Memory B cell (primary cell): ENCODE results near the gene ZSCAN2.

ENCODE experiments used
- ATAC-seq: fragments of 150-1000 bp; cut with Tn5 transposase; 2 replicates; pipeline ENCODE4 v1.10.0; 2021; ENCODE audit warnings: low read depth, mild to moderate bottlenecking, moderate library complexity
- DNase-seq, 2 donors: peaks; one replicate each; pipeline ENCODE4 v3.0.0; 2022; ENCODE audit warnings: low spot score in 2 of 2
- H3K27ac Mint-ChIP-seq: one replicate; pipeline ENCODE4 v1.8.0; 2022; ENCODE audit warnings: mild to moderate bottlenecking, moderate library complexity, mixed read lengths
- H3K27me3 Mint-ChIP-seq: one replicate; pipeline ENCODE4 v1.8.0; 2022; ENCODE audit warnings: mixed read lengths
- H3K36me3 Mint-ChIP-seq: one replicate; pipeline ENCODE4 v1.8.0; 2022; ENCODE audit warnings: mild to moderate bottlenecking, mixed read lengths
- H3K4me1 Mint-ChIP-seq: one replicate; pipeline ENCODE4 v1.8.0; 2022; ENCODE audit warnings: mixed read lengths
- H3K4me3 Mint-ChIP-seq: one replicate; pipeline ENCODE4 v1.8.0; 2022; ENCODE audit warnings: mild to moderate bottlenecking, moderate library complexity, mixed read lengths
- H3K9me3 Mint-ChIP-seq: one replicate; pipeline ENCODE4 v1.8.0; 2022; ENCODE audit warnings: mixed read lengths

ZSCAN2 gene

GRCh38 chr15:84658080-84658787, 57.4 kb downstream of the ZSCAN2 start, which contains the start of gene NMB:
Gene NMB, minus strand, starts transcription at chr15:84658199. Its CDS starts 47 bp downstream, at chr15:84658152.
- Mint-ChIP-seq H3K4me1 (peaks cover 28% of the 10 kb centered on the region), H3K9me3 (no peaks in the 10 kb centered on the region), H3K4me3 (peak within 1 kb of the TSS; percentile 81), H3K27ac (peak within 1 kb of the TSS; percentile 65), H3K27me3 (no peaks in the 10 kb centered on the region), H3K36me3 (no peaks in the 10 kb centered on the region)
- DNase-seq, result peak; percentile 79 to 80
- ATAC-seq, result peak; percentile 78

- no peaks in the 10 kb centered on the region for H3K9me3 Mint-ChIP-seq
- ATAC-seq (no peak), DNase-seq (no peak)
- H3K36me3 Mint-ChIP-seq, result no peaks in the 10 kb centered on the region
- H3K27ac Mint-ChIP-seq, result peak overlapping the region; percentile 65
- no peaks in the 10 kb centered on the region for H3K27me3 Mint-ChIP-seq
- H3K4me3 Mint-ChIP-seq, result peak overlapping the region; percentile 81
- peaks cover 25% of the 10 kb centered on the region for H3K4me1 Mint-ChIP-seq
These were observed 58.1 kb downstream of the ZSCAN2 start for GRCh38 chr15:84658788-84659411.

GRCh38 chr15:84659904-84660781, 59.3 kb downstream of the ZSCAN2 start:
- Mint-ChIP-seq H3K27ac (no peak overlapping the region), H3K36me3 (peaks cover 3% of the 10 kb centered on the region), H3K27me3 (no peaks in the 10 kb centered on the region), H3K4me1 (peaks cover 17% of the 10 kb centered on the region), H3K4me3 (peak overlapping the region; percentile 61), H3K9me3 (no peaks in the 10 kb centered on the region)
- no peak for ATAC-seq
- no peak for DNase-seq

GRCh38 chr15:84661001-84661400, 60.2 kb downstream of the ZSCAN2 start:
- Mint-ChIP-seq H3K27me3 (no peaks in the 10 kb centered on the region), H3K9me3 (no peaks in the 10 kb centered on the region), H3K4me1 (peaks cover 17% of the 10 kb centered on the region), H3K36me3 (peaks cover 3% of the 10 kb centered on the region), H3K4me3 (no peak overlapping the region), H3K27ac (no peak overlapping the region)
- ATAC-seq (no peak), DNase-seq (no peak)

- Mint-ChIP-seq H3K27ac (peak overlapping the region; percentile 0), H3K4me1 (peaks cover 2% of the 10 kb centered on the region), H3K4me3 (no peak overlapping the region), H3K9me3 (no peaks in the 10 kb centered on the region), H3K27me3 (no peaks in the 10 kb centered on the region), H3K36me3 (peaks cover 23% of the 10 kb centered on the region)
- no peak for DNase-seq
- no peak for ATAC-seq
These were observed 65.6 kb downstream of the ZSCAN2 start for GRCh38 chr15:84666373-84666772.

- Mint-ChIP-seq H3K9me3 (no peaks in the 10 kb centered on the region), H3K27me3 (no peaks in the 10 kb centered on the region), H3K27ac (no peak overlapping the region), H3K36me3 (peaks cover 26% of the 10 kb centered on the region), H3K4me3 (no peak overlapping the region), H3K4me1 (peaks cover 2% of the 10 kb centered on the region)
- no peak for DNase-seq
- ATAC-seq, result no peak
These were observed 67.6 kb downstream of the ZSCAN2 start for GRCh38 chr15:84668221-84668982.

- H3K27me3 Mint-ChIP-seq, result no peaks in the 10 kb centered on the region
- no peaks in the 10 kb centered on the region for H3K9me3 Mint-ChIP-seq
- peaks cover 2% of the 10 kb centered on the region for H3K4me1 Mint-ChIP-seq
- no peak overlapping the region for H3K27ac Mint-ChIP-seq
- DNase-seq (no peak), ATAC-seq (no peak)
- H3K36me3 Mint-ChIP-seq, result peaks cover 28% of the 10 kb centered on the region
- H3K4me3 Mint-ChIP-seq, result no peak overlapping the region
These were observed 68.9 kb downstream of the ZSCAN2 start for GRCh38 chr15:84669726-84670125.

GRCh38 chr15:84671211-84671610, 70.4 kb downstream of the ZSCAN2 start:
- no peak for DNase-seq
- H3K36me3 Mint-ChIP-seq, result peaks cover 27% of the 10 kb centered on the region
- no peak overlapping the region for H3K27ac Mint-ChIP-seq

More at GRCh38 chr15:84671211-84671610, 70.4 kb downstream of the ZSCAN2 start:
- no peaks in the 10 kb centered on the region for H3K27me3 Mint-ChIP-seq
- H3K4me3 Mint-ChIP-seq, result no peak overlapping the region
- ATAC-seq, result no peak
- peaks cover 2% of the 10 kb centered on the region for H3K4me1 Mint-ChIP-seq
- H3K9me3 Mint-ChIP-seq, result no peaks in the 10 kb centered on the region
